HUES64 (cell line): ENCODE measurements around the gene RMDN2.

ENCODE experiments used
- H3K27ac ChIP-seq: 2 replicates; pipeline ENCODE4 v1.7.0; 2013; ENCODE audit warnings: low read depth, low read length, inconsistent platforms
- H3K27me3 ChIP-seq: 2 replicates; pipeline ENCODE4 v1.6.1; 2013; ENCODE audit warnings: mild to moderate bottlenecking, low read length; ENCODE audit not compliant: insufficient read depth
- H3K36me3 ChIP-seq: 2 replicates; pipeline ENCODE4 v1.6.1; 2013; ENCODE audit warnings: mild to moderate bottlenecking, low read length; ENCODE audit not compliant: insufficient read depth
- H3K4me1 ChIP-seq: 2 replicates; pipeline ENCODE4 v1.6.1; 2013; ENCODE audit warnings: mild to moderate bottlenecking, low read length, moderate library complexity; ENCODE audit not compliant: insufficient read depth
- H3K4me3 ChIP-seq: 2 replicates; pipeline ENCODE4 v1.5.1; 2013; ENCODE audit warnings: mild to moderate bottlenecking, low read length, moderate library complexity
- H3K9ac ChIP-seq: 2 replicates; pipeline ENCODE4 v1.6.1; 2013; ENCODE audit warnings: mild to moderate bottlenecking, low read depth, low read length
- H3K9me3 ChIP-seq: 2 replicates; pipeline ENCODE4 v1.6.1; 2013; ENCODE audit warnings: low read depth, low read length; ENCODE audit not compliant: insufficient read depth
- WGBS: fragments of 150-250, 120-280 bp; methylation state at CpG from one replicate; pipeline ENCODE4 v1.1.7; 2013; ENCODE audit warnings: missing lambda C conversion rate; 5-methylcytosine and 5-hydroxymethylcytosine counted together

Gene RMDN2

DNA sequence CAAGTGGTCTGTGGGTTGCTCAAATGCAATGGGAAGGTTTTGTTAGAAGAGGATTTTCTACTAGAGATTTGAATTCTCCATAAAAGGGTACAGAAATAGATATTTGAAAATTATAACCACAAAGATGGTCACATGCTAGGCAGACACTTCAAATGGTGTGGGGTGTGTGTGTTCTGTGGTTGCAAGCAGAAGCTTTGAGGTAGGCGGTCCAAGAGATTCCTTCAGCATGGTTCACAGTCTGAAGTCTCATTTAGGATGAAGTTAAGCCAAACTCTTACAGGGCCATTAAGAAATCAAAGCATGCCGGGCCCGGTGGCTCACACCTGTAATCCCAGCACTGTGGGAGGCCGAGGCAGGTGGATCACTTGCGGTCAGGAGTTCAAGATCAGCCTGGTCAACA lies 38.3 kb upstream of the RMDN2 start:
- Histone ChIP-seq H3K36me3 (no peaks in the 10 kb centered on the region), H3K9me3 (no peaks in the 10 kb centered on the region), H3K27me3 (no peaks in the 10 kb centered on the region), H3K27ac (no peak overlapping the region), H3K4me3 (no peak overlapping the region), H3K4me1 (peaks cover 16% of the 10 kb centered on the region), H3K9ac (no peak overlapping the region)
- WGBS, result 92% methylated on average over 5 of the region's 5 CpGs

DNA sequence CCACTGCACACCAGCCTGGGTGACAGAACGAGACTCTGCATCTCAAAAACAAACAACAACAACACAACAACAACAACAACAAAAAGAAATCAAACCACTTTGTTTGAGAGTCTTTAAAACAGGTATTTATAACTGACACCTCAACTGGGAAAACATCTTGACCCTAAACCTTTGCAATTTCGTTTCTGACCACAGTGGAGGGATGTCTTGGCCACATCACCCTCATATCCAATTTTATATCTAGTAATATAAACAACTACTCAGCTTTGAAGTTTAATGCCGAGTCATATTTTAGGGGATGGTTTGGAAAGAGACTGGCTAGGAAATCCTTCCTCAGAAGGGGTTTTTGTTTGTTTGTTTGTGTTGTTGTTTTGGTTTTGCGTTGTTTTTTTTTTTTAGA lies 37.8 kb upstream of the RMDN2 start:
- Histone ChIP-seq H3K27me3 (no peaks in the 10 kb centered on the region), H3K36me3 (no peaks in the 10 kb centered on the region), H3K9ac (no peak overlapping the region), H3K9me3 (no peaks in the 10 kb centered on the region), H3K4me1 (peaks cover 14% of the 10 kb centered on the region), H3K27ac (no peak overlapping the region), H3K4me3 (no peak overlapping the region)
- 95% methylated on average over 4 of the region's 4 CpGs for WGBS

DNA sequence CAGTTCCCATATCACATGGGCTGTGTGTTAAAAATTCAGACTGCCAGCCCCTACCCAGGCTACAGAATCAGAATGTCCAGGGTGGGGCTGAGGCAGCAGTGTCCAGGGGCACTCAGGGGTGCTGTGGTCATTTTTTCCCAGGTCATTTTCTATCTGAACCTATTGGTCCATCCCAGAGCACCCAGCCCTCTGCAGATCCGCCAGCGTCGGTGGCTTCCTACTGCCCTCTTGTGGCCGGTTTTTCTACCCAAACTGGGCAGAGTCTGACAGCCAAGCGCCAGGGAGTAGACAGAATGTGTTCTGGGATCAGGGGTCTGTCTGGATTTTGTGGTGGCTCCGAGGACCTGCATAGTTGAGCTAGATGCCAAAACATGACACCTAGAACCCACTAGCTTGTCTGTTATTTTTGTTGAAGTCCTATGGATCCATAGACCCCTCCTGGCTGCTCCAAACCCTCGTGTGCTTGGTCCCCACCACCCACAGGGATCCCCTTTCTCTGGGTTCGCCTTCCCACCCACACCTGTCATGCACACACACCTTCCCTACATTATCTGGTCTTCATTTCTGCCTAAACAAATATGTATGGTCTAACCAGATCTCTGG lies 34.1 kb upstream of the RMDN2 start:
- WGBS, result 30% methylated on average over 8 of the region's 8 CpGs
- peaks cover 3% of the 10 kb centered on the region for H3K4me1 ChIP-seq

DNA sequence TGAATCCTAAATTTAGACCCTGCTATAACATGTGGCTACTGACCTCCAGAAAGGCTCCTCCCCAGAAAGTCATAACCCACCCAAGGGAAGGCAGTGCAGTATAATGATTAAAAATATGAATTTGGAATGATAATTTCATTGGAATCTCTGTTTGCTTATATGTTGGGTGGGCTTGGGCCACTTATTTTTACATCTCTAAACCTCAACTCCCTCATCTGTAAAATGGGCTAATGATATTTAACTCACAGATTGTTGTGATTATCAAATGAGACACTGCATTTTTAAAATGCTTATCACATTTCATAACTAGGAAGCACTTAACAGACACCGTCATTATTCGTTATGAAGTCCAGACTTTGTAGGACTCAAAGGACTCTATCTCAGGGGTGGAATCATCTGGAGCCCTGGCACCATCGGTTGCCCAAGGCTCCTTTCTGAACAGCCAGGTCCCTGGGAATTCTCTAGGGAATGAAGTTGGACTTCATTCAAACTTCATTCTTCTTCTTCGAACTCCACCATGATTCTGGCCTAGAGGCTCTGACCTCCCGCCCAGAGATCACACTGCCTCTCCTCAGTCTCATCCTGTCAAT lies 33.1 kb upstream of the RMDN2 start:
- H3K9ac ChIP-seq, result no peak overlapping the region
- 73% methylated on average over 5 of the region's 5 CpGs for WGBS
- H3K4me1 ChIP-seq, result no peaks in the 10 kb centered on the region
- no peak overlapping the region for H3K4me3 ChIP-seq
- H3K36me3 ChIP-seq, result no peaks in the 10 kb centered on the region
- H3K27ac ChIP-seq, result no peak overlapping the region
- H3K9me3 ChIP-seq, result no peaks in the 10 kb centered on the region
- H3K27me3 ChIP-seq, result no peaks in the 10 kb centered on the region

More for the DNA sequence above, 34.1 kb upstream of the RMDN2 start:
- H3K27me3 ChIP-seq, result no peaks in the 10 kb centered on the region
- no peak overlapping the region for H3K4me3 ChIP-seq
- no peaks in the 10 kb centered on the region for H3K9me3 ChIP-seq
- no peaks in the 10 kb centered on the region for H3K36me3 ChIP-seq
- H3K27ac ChIP-seq, result no peak overlapping the region
- no peak overlapping the region for H3K9ac ChIP-seq

DNA sequence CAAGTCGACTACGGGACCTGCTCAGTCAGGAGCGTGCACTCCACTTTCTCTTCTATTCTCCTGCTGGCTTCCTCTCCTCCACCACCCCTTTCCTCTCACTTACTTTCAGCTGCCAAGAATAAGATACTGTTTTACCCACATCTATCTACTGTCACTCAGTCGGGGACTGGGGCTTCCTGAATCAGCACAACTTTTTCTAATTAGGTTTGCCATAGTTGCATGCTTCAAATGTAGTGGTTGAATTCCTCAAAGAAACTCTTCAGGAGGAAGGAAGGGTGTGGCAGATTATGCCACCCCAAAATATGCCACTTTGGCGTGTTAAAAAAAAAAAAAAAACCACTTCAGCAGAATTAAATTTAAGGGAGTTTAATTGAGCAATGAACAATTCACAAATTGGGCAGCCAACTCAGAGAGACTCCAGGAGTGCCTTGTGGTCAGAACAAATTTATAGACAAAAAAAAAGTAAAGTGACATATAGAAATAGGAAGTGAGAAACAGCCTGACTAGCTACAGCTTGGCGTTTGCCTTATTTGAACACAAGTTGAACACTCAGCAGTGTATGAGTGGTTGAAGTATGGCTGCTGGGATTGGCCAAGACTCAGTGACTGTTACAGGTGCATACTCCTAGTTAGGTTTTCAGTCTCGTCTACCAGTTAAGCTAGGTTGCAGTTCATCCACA lies 32.5 kb upstream of the RMDN2 start:
- Histone ChIP-seq H3K36me3 (no peaks in the 10 kb centered on the region), H3K9me3 (no peaks in the 10 kb centered on the region), H3K4me1 (no peaks in the 10 kb centered on the region), H3K27ac (no peak overlapping the region), H3K9ac (no peak overlapping the region), H3K4me3 (no peak overlapping the region), H3K27me3 (no peaks in the 10 kb centered on the region)
- 75% methylated on average over 7 of the region's 7 CpGs for WGBS

DNA sequence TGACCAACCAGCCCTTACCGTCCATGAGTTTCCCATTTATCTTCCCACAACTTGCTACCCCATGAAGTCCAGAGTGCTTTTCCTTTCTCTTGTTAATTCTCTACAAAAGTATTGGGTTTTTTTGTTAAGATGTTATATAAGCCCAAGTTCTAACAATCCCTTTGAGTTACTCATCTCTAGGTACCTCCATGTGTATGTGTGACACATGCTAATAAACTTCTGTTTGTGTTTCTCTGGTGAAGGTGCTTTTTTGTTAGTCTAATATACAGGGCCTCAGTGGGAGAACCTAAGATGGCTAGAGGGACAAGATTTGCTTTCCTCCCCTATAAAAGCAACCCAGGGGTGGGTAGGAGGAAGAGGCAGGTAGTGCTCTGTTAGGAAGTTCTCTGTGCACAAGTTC lies 31.8 kb upstream of the RMDN2 start:
- no peaks in the 10 kb centered on the region for H3K36me3 ChIP-seq
- H3K27ac ChIP-seq, result no peak overlapping the region
- no peak overlapping the region for H3K9ac ChIP-seq
- no peaks in the 10 kb centered on the region for H3K4me1 ChIP-seq
- no peaks in the 10 kb centered on the region for H3K27me3 ChIP-seq
- WGBS, result 92% methylated on average over 1 of the region's 1 CpG
- no peak overlapping the region for H3K4me3 ChIP-seq
- no peaks in the 10 kb centered on the region for H3K9me3 ChIP-seq

DNA sequence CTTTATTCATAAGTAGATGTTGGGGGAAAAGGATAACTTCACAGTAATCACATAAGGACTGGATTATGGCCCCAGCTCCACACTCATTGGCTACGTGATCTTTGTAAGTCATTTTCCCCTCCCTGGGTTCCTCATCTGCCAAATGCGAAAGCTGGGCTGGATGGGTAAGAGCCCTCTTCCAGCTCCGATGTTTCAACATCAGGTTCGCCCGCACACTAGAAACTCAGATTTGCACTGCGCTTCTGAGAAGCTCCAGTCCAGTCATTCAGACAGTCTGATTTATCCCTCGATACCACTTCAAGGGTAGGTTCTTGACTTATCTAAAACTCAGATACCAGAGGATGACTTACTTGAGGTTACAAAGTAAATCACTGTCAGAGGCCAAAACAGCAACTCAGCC lies 31.0 kb upstream of the RMDN2 start:
- Histone ChIP-seq H3K4me1 (no peaks in the 10 kb centered on the region), H3K27me3 (no peaks in the 10 kb centered on the region), H3K4me3 (no peak overlapping the region), H3K36me3 (no peaks in the 10 kb centered on the region), H3K9me3 (no peaks in the 10 kb centered on the region), H3K9ac (no peak overlapping the region), H3K27ac (no peak overlapping the region)
- WGBS, result 95% methylated on average over 7 of the region's 7 CpGs

DNA sequence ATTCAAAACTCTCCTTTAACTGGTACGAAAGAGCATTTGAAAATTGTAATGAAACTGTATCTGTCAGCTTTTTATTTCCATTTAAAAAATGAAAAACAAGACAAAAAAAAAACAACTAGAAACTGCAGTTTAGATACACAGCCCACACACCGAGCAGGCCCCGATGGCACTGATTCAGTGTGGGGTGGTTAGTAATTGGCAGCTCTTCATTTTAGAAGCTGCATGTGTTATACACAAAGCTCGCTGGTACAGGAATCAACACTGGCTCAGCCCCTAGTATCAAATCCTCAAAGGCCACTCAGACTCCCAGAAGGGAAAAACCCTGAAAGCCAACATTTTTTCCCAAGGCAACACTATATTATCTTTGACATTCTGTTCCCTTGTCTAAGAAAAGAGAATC lies 30.5 kb upstream of the RMDN2 start:
- Histone ChIP-seq H3K27ac (no peak overlapping the region), H3K4me1 (no peaks in the 10 kb centered on the region), H3K27me3 (no peaks in the 10 kb centered on the region), H3K9ac (no peak overlapping the region), H3K36me3 (no peaks in the 10 kb centered on the region), H3K9me3 (no peaks in the 10 kb centered on the region), H3K4me3 (no peak overlapping the region)
- 100% methylated on average over 3 of the region's 4 CpGs for WGBS

DNA sequence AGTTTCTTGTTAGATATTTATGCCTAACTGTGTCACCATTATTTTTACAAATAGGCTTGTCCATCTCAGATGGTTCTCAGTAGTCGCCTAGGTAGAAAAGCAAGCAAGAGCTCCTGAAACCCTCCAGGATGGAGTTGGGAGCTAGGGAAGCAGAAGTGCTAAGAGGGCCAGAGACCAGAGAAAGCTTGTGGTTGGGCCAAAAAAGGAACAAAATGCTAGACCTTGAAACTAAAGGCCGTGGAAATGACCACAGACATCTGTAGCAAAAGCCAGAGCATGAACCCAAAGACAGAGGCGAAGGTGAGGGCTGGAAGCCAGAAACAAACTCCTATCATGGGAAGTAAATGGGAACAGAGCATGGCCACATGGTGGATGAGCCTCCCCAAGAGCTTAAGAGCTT lies 29.9 kb upstream of the RMDN2 start:
- Histone ChIP-seq H3K4me1 (no peaks in the 10 kb centered on the region), H3K27ac (no peak overlapping the region), H3K4me3 (no peak overlapping the region), H3K36me3 (no peaks in the 10 kb centered on the region), H3K27me3 (no peaks in the 10 kb centered on the region), H3K9ac (no peak overlapping the region), H3K9me3 (no peaks in the 10 kb centered on the region)
- WGBS, result 91% methylated on average over 3 of the region's 3 CpGs

DNA sequence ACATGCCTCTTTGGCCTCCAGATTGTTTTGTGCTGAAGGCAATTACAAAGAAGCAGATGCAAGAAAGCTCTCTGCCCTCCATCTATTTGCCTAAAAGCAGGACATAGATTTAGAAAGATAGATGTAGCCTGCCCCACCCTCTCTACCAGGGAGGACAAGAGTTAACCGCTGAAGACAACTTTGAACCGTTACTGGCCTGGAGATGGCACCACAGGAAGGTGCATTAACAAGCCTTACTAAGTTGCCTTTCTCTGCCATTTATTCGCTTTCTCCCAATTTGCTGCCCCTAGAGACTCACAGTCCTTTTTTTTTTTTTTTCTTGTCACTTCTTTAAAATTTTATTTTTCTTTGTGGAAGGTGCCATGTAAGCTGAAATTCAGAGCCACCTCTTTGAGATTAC lies 28.8 kb upstream of the RMDN2 start:
- H3K36me3 ChIP-seq, result no peaks in the 10 kb centered on the region
- H3K4me1 ChIP-seq, result no peaks in the 10 kb centered on the region
- H3K27me3 ChIP-seq, result no peaks in the 10 kb centered on the region
- H3K27ac ChIP-seq, result no peak overlapping the region
- no peak overlapping the region for H3K4me3 ChIP-seq
- 33% methylated on average over 3 of the region's 3 CpGs for WGBS
- H3K9ac ChIP-seq, result no peak overlapping the region
- H3K9me3 ChIP-seq, result no peaks in the 10 kb centered on the region

DNA sequence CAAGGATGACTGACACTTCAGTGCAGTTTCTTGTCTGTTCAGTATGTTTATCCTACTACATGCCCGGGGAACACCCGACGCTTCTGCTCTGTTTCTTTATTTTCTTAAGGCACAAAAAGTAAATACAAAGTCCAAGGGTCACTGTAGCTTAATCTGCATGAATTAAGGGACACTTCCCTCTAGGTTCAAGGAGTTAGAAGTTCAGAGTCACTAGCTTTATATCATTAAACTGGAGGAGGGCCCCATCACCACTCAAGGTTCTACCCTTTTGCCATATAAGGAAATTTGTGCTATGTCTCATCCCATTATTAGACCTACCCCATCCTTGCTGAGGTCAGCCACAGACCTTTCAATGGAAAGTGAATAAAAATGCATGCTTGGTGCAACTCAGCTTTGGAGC lies 27.6 kb upstream of the RMDN2 start:
- WGBS, result 68% methylated on average over 3 of the region's 3 CpGs
- Histone ChIP-seq H3K9ac (no peak overlapping the region), H3K4me1 (no peaks in the 10 kb centered on the region), H3K9me3 (no peaks in the 10 kb centered on the region), H3K27ac (no peak overlapping the region), H3K4me3 (no peak overlapping the region), H3K36me3 (no peaks in the 10 kb centered on the region), H3K27me3 (no peaks in the 10 kb centered on the region)
